Pancreas (tissue), 10 donors: ENCODE data around the gene MCM3. TPM values are rescaled to one million over a fixed set of nuclear protein-coding genes. Genes with fewer than 3 reads are reported as not detected.

Experiments used
- ATAC-seq, 4 donors: fragments of 200-7000 bp; cut with Tn5 transposase; one replicate each; pipeline versions ENCODE4 v1.8.0 to v1.9.1; 2020; ENCODE audit warnings: mild to moderate bottlenecking in 4 of 4, moderate library complexity in 4 of 4
- DNase-seq, 6 donors: peaks; one replicate each; pipeline ENCODE4 v3.0.0-alpha.2; 2020
- FAIRE-seq: peaks from 2 replicates; lab custom pipeline; 2012; peaks lifted over from hg19 to GRCh38; lab: Jason Lieb, UNC
- H3K27ac ChIP-seq, 4 donors: fragments of 200-600 bp; sonication (generic); 1 replicate in 3 of 4; 2 replicates in 1 of 4; pipeline versions ENCODE4 v1.5.0 to v1.8.0; 2020
- H3K27me3 ChIP-seq, 4 donors: fragments of 200-600 bp; one replicate each; pipeline ENCODE4 v1.8.0; 2021
- H3K36me3 ChIP-seq, 3 donors: fragments of 200-600 bp; sonication (generic) in 1 of 3; one replicate each; pipeline versions ENCODE4 v1.5.0 to v1.8.0; 2020 to 2021
- H3K4me1 ChIP-seq, 3 donors: fragments of 200-600 bp; one replicate each; pipeline ENCODE4 v1.8.0; 2021
- H3K4me3 ChIP-seq, 4 donors: fragments of 200-600 bp; sonication (generic) in 2 of 4; one replicate each; pipeline versions ENCODE4 v1.5.0 to v1.8.0; 2020 to 2021
- H3K9me3 ChIP-seq, 4 donors: fragments of 200-600 bp; one replicate each; pipeline ENCODE4 v1.8.0; 2021
- CTCF ChIP-seq, 4 donors: fragments of 200-600 bp; sonication (generic) in 3 of 4; IDR thresholded peaks; one replicate each; pipeline versions ENCODE4 v1.5.0 to v1.8.0; 2021; ENCODE audit warnings: antibody characterized with exemption in 4 of 4
- WGBS, 2 donors: extraction: QIAGEN DNeasy Blood & Tissue Kit; methylation state at CpG; one replicate each; pipeline ENCODE4 v1.1.7; 2013; 5-methylcytosine and 5-hydroxymethylcytosine counted together
- intact Hi-C, 3 donors: fragments of 100-400 bp; cut with DNase I; formaldehyde crosslinking; loops; one replicate each; pipeline versions ENCODE4 v1.11.1 to v1.14.2; 2022
- polyA plus RNA-seq, 2 donors: library from polyadenylated mRNA; stranded (reverse); fragments of 200-250 nt; gene quantifications; one replicate each; pipeline ENCODE4 v1.2.3, GENCODE V29; 2013
- total RNA-seq, 6 donors: library from RNA; stranded (reverse); fragmentation: NEBNext Ultra II Directional in 4 of 6; extraction: Animal tissue kit (Norgen Biotek cat#: 25700) in 4 of 6; gene quantifications; one replicate each; pipeline versions ENCODE4 v1.2.1 to v1.2.4, GENCODE V29; 2021 to 2023
- donor health status: healthy with polysubstance abuse.
- donor health status: DM: no; HTN: no; CAD: no; lungs with moderate emphysema.
- donor health status: DM: no; HTN: no; CAD: no.
- donor health status: control.
- donor health status: control.
- donor health status: Bipolar disorder and iron deficiency.
- donor health status: DM: yes; HTN: yes; CAD: no.
- donor health status: DM: no; HTN: no; CAD: no.
- donor health status: DM: no; HTN: no; CAD: no.
- donor health status: DM: yes; HTN: yes; CAD: no.

The MCM3 gene
- total and polyA plus RNA-seq, 8 donors, result 7.0 to 19.4 (median 12.1) TPM

- no peaks in the 10 kb centered on the region for H3K4me1 ChIP-seq
- WGBS, 2 donors, result 80 to 95% methylated on average over 6 of the region's 6 CpGs
- FAIRE-seq (no peak), ATAC-seq (no peak), DNase-seq (no peak)
- H3K27ac ChIP-seq, result no peak overlapping the region
- H3K4me3 ChIP-seq, result no peak overlapping the region
- TF ChIP-seq CTCF (IDR thresholded peaks at IDR 0.05), result no peak
- no peaks in the 10 kb centered on the region for H3K36me3 ChIP-seq
- no peaks in the 10 kb centered on the region for H3K27me3 ChIP-seq
- no peaks in the 10 kb centered on the region for H3K9me3 ChIP-seq
- intact Hi-C loops, result no loop called here
These were observed 39.6 kb upstream of the MCM3 start for GRCh38 chr6:52324189-52324588.

DNA sequence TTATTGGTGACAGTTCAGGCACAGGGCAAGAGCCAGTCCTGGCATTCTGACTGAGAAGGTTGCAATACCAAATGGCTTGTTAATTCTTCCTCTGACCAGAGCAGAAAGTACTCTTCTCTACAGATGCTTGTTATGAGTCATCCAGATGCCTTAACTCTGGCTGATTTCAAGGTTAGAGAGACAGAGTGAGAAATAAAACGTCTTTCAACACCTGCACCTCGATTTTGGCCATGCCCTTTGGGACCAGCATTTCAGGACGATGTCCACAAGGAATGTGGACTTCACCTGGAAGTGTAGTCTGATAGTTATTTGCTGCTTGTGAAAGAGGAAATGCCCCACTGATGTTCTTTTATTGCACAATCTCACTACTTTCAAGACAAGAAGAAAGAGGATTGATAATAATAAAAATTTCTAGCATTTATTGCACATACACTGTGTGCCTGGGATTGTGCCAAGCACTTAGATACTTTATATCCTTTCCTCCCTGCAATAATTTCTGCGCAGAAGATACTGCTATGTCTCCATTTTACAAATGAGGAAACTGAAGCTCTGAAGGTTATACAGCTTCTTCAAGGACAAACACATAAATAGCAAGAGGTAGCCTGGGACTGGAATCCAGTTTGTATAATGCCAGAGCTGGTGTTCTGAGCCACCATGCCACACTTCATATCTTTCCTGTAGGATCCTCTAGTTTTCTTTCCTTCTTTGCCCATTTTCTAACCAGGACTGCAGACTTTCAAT lies 33.5 kb upstream of the MCM3 start:
- no peak overlapping the region for H3K4me3 ChIP-seq
- intact Hi-C loops, result no loop called here
- H3K36me3 ChIP-seq, result no peaks in the 10 kb centered on the region
- FAIRE-seq (no peak), DNase-seq (no peak), ATAC-seq (no peak)
- no peaks in the 10 kb centered on the region for H3K27me3 ChIP-seq
- TF ChIP-seq CTCF (IDR thresholded peaks at IDR 0.05), result no peak
- 34 to 42% methylated on average over 4 of the region's 4 CpGs for WGBS, 2 donors
- H3K4me1 ChIP-seq, result no peaks in the 10 kb centered on the region
- H3K27ac ChIP-seq, result no peak overlapping the region
- H3K9me3 ChIP-seq, result no peaks in the 10 kb centered on the region

DNA sequence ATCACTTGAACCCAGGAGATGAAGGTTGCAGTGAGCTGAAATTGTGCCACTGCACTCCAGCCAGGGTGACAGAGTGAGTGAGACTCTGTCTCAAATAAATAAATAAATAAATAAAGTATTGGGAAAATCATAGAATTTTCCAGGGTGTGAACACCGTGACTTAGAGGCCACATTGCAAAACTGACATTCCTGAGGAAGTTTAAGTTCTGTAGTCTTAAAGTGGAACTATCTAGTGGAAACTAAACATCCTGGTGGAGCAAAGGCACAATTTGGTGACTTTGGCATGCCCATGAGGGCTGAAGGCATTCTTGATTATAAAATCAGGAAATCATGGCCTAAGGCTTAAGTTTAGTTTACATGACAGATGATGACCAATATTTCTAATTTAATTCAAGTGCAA lies 32.7 kb upstream of the MCM3 start:
- no peak for FAIRE-seq
- 83 to 95% methylated on average over 1 of the region's 1 CpG for WGBS, 2 donors

GRCh38 chr6:52314752-52315151 lies 30.2 kb upstream of the MCM3 start:
- Histone ChIP-seq H3K27ac (no peak overlapping the region), H3K9me3 (no peaks in the 10 kb centered on the region), H3K4me1 (no peaks in the 10 kb centered on the region), H3K36me3 (no peaks in the 10 kb centered on the region), H3K27me3 (no peaks in the 10 kb centered on the region), H3K4me3 (no peak overlapping the region)
- intact Hi-C loops, result no loop called here
- WGBS, 2 donors, result 84 to 92% methylated on average over 2 of the region's 2 CpGs
- no peak for TF ChIP-seq CTCF (IDR thresholded peaks at IDR 0.05)
- ATAC-seq (no peak), DNase-seq (no peak), FAIRE-seq (no peak)

More for the DNA sequence above, 32.7 kb upstream of the MCM3 start:
- no peaks in the 10 kb centered on the region for H3K4me1 ChIP-seq
- no peaks in the 10 kb centered on the region for H3K9me3 ChIP-seq
- intact Hi-C loops, result no loop called here
- H3K4me3 ChIP-seq, result no peak overlapping the region
- H3K27me3 ChIP-seq, result no peaks in the 10 kb centered on the region
- no peaks in the 10 kb centered on the region for H3K36me3 ChIP-seq
- TF ChIP-seq CTCF (IDR thresholded peaks at IDR 0.05), result no peak
- no peak overlapping the region for H3K27ac ChIP-seq
- DNase-seq (no peak), ATAC-seq (no peak)

DNA sequence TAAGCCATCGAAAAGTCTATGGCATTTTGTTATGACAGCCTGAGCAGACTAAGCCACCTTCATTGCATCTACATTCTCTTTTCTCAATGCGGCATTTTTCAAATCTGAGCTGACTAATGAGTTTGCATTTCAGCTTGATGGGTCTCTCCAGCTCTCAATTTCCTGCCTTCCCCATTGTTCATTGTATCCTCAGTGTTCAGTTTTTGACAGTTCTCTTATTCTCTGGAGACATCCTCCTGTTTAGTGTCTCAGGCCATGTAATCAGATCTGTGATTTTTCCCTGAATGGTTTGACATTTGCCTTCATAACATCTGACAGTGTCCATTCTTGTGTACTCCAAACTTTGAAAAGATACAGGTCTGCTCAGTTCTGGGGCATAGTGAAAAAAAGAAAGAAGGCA lies 27.9 kb upstream of the MCM3 start:
- no peaks in the 10 kb centered on the region for H3K4me1 ChIP-seq
- no peaks in the 10 kb centered on the region for H3K9me3 ChIP-seq
- ATAC-seq, result no peak
- H3K27ac ChIP-seq, result no peak overlapping the region
- FAIRE-seq, result no peak
- no peaks in the 10 kb centered on the region for H3K27me3 ChIP-seq
- no peaks in the 10 kb centered on the region for H3K36me3 ChIP-seq
- H3K4me3 ChIP-seq, result no peak overlapping the region
- DNase-seq, result no peak
- intact Hi-C loops, result no loop called here
- TF ChIP-seq CTCF (IDR thresholded peaks at IDR 0.05), result no peak
- WGBS, 2 donors, result 65 to 70% methylated on average over 2 of the region's 2 CpGs
